Measurements from ENCODE around the gene B4GALNT4.

B4GALNT4 gene

GRCh38 chr11:368414-369335, 624 bp upstream of the B4GALNT4 start:
- Histone ChIP-seq H3K36me3 (ENCODE audit: control insufficient read depth in 1 of 2, insufficient read depth in 2 of 2, low read length in 2 of 2) (no peaks in the 10 kb centered on the region), H3K27ac (ENCODE audit: low read depth, low read length) (no peak overlapping the region), H3K4me3 (ENCODE audit: low read depth in 1 of 2, low read length in 2 of 2) (no peak overlapping the region), H3K4me1 (ENCODE audit: control insufficient read depth in 1 of 2, insufficient read depth in 2 of 2, low read length in 2 of 2) (peaks cover 0 to 6% of the 10 kb centered on the region in 2 donors), H3K9me3 (ENCODE audit: control insufficient read depth in 1 of 2, low read length in 2 of 2) (no peaks in the 10 kb centered on the region), H3K27me3 (ENCODE audit: control insufficient read depth in 1 of 2, insufficient read depth in 2 of 2, low read length in 2 of 2) (peaks cover 40 to 47% of the 10 kb centered on the region in 2 donors), H3K9ac (ENCODE audit: low read depth in 1 of 2, low read length in 2 of 2) (no peak overlapping the region)

- Histone ChIP-seq H3K4me3 (ENCODE audit: low read depth in 1 of 2, low read length in 2 of 2) (no peak overlapping the region), H3K4me1 (ENCODE audit: control insufficient read depth in 1 of 2, insufficient read depth in 2 of 2, low read length in 2 of 2) (peaks cover 0 to 6% of the 10 kb centered on the region in 2 donors), H3K36me3 (ENCODE audit: control insufficient read depth in 1 of 2, insufficient read depth in 2 of 2, low read length in 2 of 2) (no peaks in the 10 kb centered on the region), H3K27me3 (ENCODE audit: control insufficient read depth in 1 of 2, insufficient read depth in 2 of 2, low read length in 2 of 2) (peaks cover 40 to 41% of the 10 kb centered on the region in 2 donors), H3K9ac (ENCODE audit: low read depth in 1 of 2, low read length in 2 of 2) (no peak overlapping the region), H3K27ac (ENCODE audit: low read depth, low read length) (no peak overlapping the region), H3K9me3 (ENCODE audit: control insufficient read depth in 1 of 2, low read length in 2 of 2) (no peaks in the 10 kb centered on the region)
Measured at GRCh38 chr11:370070-370941, 1.0 kb downstream of the B4GALNT4 start.

DNA sequence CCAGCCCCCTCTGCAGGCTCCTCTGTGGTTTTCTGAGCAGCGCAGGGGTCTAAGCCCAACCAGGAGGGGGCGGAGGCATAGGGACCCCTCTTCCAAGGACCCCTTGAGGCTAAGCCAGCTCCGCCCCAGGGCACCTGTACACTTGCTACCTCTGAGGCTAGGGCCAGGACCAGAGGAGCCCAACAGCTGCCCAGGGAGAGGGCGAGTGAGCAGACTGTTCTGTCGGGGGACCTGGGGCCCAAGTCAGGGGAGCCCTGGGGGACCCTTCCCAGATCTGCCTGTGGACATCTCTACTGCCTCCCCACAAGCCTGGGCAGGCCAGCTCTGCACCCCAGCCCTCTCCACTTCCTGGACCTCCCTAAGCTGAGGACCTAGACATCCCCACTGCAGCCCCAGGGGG, 1.8 kb downstream of the B4GALNT4 start:
- H3K27ac ChIP-seq (ENCODE audit: low read depth, low read length): no peak overlapping the region

DNA sequence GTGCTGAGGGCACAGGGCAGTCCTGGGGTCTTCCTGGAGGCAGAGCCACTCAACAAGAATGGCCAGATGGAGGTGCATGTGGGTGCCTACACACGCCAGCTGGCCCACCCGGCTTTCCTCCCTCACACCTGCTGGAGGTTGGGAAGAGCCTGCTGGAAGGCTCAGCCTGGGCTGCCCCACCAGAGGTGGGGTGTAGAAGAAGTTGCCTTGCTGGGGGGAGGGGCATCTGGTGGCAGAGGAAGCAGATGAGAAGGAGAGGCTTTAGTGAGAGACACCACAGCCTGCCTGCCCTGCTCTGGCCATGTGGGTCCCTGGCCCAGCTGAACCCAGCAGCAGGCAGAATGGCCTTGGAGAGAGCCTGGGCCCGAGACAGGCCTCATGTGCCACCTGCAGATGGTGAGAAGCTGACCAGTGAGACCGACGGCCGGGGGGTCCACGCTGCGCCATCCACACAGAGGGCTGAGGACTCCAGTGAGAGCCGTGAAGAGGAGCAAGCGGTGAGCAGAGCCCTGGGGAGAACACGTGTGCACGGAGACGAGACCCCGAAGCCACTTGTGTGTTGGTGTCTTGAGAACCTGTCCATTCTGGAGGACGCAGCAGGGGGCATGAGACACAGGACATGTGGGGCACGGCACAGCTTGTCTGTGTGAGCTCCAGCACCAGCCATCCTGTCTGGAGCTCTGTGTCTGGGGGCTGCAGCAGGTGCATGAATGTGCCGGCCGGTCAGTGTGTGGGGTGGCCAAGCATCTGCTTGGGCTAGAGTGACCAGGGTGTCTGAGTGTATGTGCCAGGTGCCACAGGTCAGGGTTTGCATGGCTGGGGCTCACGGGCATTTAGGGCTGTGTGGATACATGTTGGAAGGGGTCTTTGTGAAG, 2.7 kb downstream of the B4GALNT4 start:
- Histone ChIP-seq H3K27me3 (ENCODE audit: control insufficient read depth in 1 of 2, insufficient read depth in 2 of 2, low read length in 2 of 2) (peaks cover 35 to 36% of the 10 kb centered on the region in 2 donors), H3K9me3 (ENCODE audit: control insufficient read depth in 1 of 2, low read length in 2 of 2) (no peaks in the 10 kb centered on the region), H3K4me3 (ENCODE audit: low read depth in 1 of 2, low read length in 2 of 2) (no peak overlapping the region), H3K9ac (ENCODE audit: low read depth in 1 of 2, low read length in 2 of 2) (no peak overlapping the region), H3K4me1 (ENCODE audit: control insufficient read depth in 1 of 2, insufficient read depth in 2 of 2, low read length in 2 of 2) (peaks cover 0 to 6% of the 10 kb centered on the region in 2 donors), H3K36me3 (ENCODE audit: control insufficient read depth in 1 of 2, insufficient read depth in 2 of 2, low read length in 2 of 2) (no peaks in the 10 kb centered on the region), H3K27ac (ENCODE audit: low read depth, low read length) (no peak overlapping the region)

More for the DNA sequence above, 1.8 kb downstream of the B4GALNT4 start:
- H3K36me3 ChIP-seq (ENCODE audit: control insufficient read depth in 1 of 2, insufficient read depth in 2 of 2, low read length in 2 of 2): no peaks in the 10 kb centered on the region
- no peak overlapping the region for H3K9ac ChIP-seq (ENCODE audit: low read depth in 1 of 2, low read length in 2 of 2)
- H3K27me3 ChIP-seq (ENCODE audit: control insufficient read depth in 1 of 2, insufficient read depth in 2 of 2, low read length in 2 of 2): peaks cover 39 to 40% of the 10 kb centered on the region in 2 donors
- peaks cover 0 to 6% of the 10 kb centered on the region in 2 donors for H3K4me1 ChIP-seq (ENCODE audit: control insufficient read depth in 1 of 2, insufficient read depth in 2 of 2, low read length in 2 of 2)
- H3K4me3 ChIP-seq (ENCODE audit: low read depth in 1 of 2, low read length in 2 of 2): no peak overlapping the region
- no peaks in the 10 kb centered on the region for H3K9me3 ChIP-seq (ENCODE audit: control insufficient read depth in 1 of 2, low read length in 2 of 2)

DNA sequence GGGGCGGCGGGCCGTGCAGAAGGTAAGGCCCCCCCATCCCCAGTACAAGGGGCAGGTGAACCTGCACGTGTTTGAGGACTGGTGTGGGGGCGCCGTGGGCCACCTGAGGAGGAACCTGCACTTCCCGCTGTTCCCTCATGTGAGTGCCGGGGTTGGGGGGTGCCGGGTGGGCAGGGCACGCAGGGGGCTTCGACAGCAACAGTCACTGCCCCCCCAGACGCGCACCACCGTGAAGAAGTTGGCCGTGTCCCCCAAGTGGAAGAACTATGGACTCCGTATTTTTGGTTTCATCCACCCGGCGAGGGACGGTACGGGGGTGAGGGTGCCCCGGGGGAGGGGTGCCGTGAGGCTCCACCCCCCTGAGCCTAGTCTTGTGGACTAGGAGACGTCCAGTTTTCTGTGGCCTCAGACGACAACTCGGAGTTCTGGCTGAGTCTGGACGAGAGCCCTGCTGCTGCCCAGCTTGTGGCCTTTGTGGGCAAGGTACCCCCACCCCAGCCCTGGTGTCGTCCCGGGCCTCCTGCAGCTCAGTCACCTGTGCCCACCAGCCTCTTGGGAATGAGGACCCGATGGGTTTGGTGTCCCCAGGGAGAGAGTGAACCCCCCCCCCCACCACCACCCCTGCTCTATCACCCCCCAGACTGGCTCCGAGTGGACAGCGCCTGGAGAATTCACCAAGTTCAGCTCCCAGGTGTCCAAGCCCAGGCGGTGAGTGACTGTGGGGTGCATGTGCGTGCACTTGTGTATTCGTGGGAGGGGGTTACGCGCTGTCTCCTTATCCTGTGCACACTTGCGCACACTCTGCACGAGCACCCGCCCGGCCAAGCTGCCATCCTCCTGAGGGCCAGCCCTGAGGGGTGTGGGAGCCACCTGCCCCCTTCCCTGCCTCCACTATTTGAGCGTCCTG, 3.8 kb downstream of the B4GALNT4 start:
- Histone ChIP-seq H3K9me3 (ENCODE audit: control insufficient read depth in 1 of 2, low read length in 2 of 2) (no peaks in the 10 kb centered on the region), H3K4me1 (ENCODE audit: control insufficient read depth in 1 of 2, insufficient read depth in 2 of 2, low read length in 2 of 2) (peaks cover 0 to 6% of the 10 kb centered on the region in 2 donors), H3K27ac (ENCODE audit: low read depth, low read length) (no peak overlapping the region), H3K27me3 (ENCODE audit: control insufficient read depth in 1 of 2, insufficient read depth in 2 of 2, low read length in 2 of 2) (peaks cover 24 to 28% of the 10 kb centered on the region in 2 donors), H3K4me3 (ENCODE audit: low read depth in 1 of 2, low read length in 2 of 2) (no peak overlapping the region), H3K36me3 (ENCODE audit: control insufficient read depth in 1 of 2, insufficient read depth in 2 of 2, low read length in 2 of 2) (no peaks in the 10 kb centered on the region), H3K9ac (ENCODE audit: low read depth in 1 of 2, low read length in 2 of 2) (no peak overlapping the region)

DNA sequence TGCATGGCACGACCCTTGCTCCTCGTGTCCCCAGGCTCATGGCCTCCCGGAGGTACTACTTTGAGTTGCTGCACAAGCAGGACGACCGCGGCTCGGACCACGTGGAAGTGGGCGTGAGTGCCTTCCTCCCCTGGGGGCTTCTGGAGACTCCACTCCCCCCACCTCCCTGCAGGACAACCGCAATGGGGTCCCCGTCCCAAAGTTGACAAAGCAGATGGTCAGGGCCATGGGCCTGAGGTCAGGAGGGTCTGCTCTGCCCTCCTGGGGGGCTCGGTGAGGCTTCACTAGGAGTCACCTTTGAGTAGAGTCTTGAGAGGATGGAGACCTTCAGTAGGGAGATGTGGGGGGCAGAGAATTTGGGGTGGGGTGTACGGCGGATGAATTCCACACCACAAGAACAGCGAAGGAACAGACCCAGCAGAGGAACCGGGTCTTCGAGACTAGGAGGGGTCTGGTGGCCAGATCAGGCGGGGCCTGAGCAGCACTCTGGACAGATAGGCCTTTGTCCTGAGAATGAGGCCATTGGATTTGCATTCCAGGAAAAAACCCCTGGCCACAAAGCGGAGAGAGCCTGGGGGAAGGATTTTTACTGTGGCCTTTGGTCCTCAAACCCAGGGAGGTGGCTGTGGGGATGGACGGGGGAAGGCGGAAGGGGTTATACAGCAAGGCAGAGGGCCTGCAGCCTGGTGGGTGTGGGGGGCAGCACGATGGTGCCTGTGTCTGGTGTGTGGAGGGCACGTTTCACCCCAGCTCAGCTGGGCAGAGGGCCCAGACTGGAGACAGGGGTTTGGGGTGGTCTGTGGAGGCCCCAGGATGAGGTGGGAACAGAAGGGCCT, 4.6 kb downstream of the B4GALNT4 start:
- no peaks in the 10 kb centered on the region for H3K4me1 ChIP-seq (ENCODE audit: control insufficient read depth in 1 of 2, insufficient read depth in 2 of 2, low read length in 2 of 2)
- H3K27me3 ChIP-seq (ENCODE audit: control insufficient read depth in 1 of 2, insufficient read depth in 2 of 2, low read length in 2 of 2): peaks cover 18 to 23% of the 10 kb centered on the region in 2 donors
- no peaks in the 10 kb centered on the region for H3K9me3 ChIP-seq (ENCODE audit: control insufficient read depth in 1 of 2, low read length in 2 of 2)
- no peak overlapping the region for H3K4me3 ChIP-seq (ENCODE audit: low read depth in 1 of 2, low read length in 2 of 2)
- H3K36me3 ChIP-seq (ENCODE audit: control insufficient read depth in 1 of 2, insufficient read depth in 2 of 2, low read length in 2 of 2): no peaks in the 10 kb centered on the region
- H3K9ac ChIP-seq (ENCODE audit: low read depth in 1 of 2, low read length in 2 of 2): no peak overlapping the region
- no peak overlapping the region for H3K27ac ChIP-seq (ENCODE audit: low read depth, low read length)

DNA sequence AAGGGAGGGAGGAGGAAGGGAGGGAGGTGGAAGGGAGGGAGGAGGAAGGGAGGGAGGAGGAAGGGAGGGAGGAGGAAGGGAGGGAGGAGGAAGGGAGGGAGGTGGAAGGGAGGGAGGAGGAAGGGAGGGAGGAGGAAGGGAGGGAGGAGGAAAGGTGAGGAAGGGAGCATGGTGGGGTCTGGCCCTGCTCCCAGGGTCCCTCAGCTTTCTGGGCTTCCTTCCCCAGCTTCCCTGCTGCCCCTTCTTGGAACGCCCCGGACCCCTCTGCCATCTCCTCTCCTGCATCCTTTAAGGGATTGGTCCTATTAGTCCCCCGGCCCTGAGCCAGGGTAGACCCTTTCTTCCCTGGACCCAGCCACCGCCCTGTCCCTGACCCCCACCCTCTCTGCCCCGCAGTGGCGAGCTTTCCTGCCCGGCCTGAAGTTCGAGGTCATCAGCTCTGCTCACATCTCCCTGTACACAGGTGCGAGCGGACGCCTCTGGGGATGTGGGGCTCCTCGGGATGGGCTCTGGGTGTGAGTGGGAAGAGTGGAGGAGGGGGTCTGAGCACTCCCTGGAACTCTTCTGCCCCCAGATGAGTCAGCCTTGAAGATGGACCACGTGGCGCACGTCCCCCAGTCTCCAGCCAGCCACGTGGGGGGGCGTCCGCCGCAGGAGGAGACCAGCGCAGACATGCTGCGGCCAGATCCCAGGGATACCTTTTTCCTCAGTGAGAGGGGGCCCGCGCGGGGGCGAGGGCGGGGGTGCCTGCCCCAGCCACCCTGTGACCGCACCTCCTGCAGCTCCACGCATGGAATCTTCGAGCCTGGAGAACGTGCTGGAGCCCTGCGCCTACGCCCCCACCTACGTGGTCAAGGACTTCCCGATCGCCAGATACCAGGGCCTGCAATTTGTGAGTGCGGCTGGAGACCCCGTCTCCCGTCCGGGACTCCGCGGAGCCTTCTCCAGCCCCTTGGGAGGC, 6.0 kb downstream of the B4GALNT4 start:
- Histone ChIP-seq H3K9ac (ENCODE audit: low read depth in 1 of 2, low read length in 2 of 2) (no peak overlapping the region), H3K36me3 (ENCODE audit: control insufficient read depth in 1 of 2, insufficient read depth in 2 of 2, low read length in 2 of 2) (no peaks in the 10 kb centered on the region), H3K27me3 (ENCODE audit: control insufficient read depth in 1 of 2, insufficient read depth in 2 of 2, low read length in 2 of 2) (peaks cover 18 to 20% of the 10 kb centered on the region in 2 donors), H3K27ac (ENCODE audit: low read depth, low read length) (no peak overlapping the region), H3K9me3 (ENCODE audit: control insufficient read depth in 1 of 2, low read length in 2 of 2) (no peaks in the 10 kb centered on the region), H3K4me1 (ENCODE audit: control insufficient read depth in 1 of 2, insufficient read depth in 2 of 2, low read length in 2 of 2) (no peaks in the 10 kb centered on the region), H3K4me3 (ENCODE audit: low read depth in 1 of 2, low read length in 2 of 2) (no peak overlapping the region)

Data from duodenal mucosa (tissue), 2 donors.